ENCODE measurements around the gene TRNAU1AP. TPM values are rescaled to one million over a fixed set of nuclear protein-coding genes. Genes with fewer than 3 reads are reported as not detected.

TRNAU1AP gene
- total and polyA plus RNA-seq, 10 of the 15 experiments (the other 5 are each of a cell fraction or from before 2014, with no cell fraction given), result 24.3 to 67.0 (median 31.8) TPM

DNA sequence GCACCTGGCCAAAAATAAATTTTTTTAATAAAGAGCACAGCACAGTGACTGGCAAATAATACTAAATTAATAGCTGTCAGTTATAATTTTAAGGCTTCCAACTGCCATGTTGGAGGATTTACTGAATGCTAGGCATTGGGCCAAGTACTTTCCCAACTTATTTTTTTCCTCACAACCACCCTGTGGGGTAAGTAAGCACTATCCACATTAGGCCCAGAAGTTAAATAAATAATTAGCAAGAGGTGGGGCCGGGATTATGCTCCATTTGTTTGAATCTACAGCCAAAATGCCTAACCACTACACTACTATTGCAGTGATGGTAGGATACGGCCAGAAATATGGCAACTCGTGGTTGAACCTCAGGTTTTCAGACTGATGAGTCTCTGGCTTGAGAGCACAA lies 4.6 kb upstream of the TRNAU1AP start:
- ChIA-PET SMC1A (ENCODE audit: uncharacterized antibody, unreplicated experiment) (no interaction called here), POLR2A (no interaction called here), RAD21 (ENCODE audit: unreplicated experiment) (no interaction called here), CTCF (interaction anchor here (1.0 kb wide), 1 partner anchor 54 kb away, joined by 4 read pairs; no protein-coding TSS in a partner anchor)
- Histone ChIP-seq H3K9ac (ENCODE audit: control insufficient read depth, insufficient read depth, low read length) (no peak overlapping the region), H2AFZ (ENCODE audit: control insufficient read depth, low read depth, low read length) (no peak overlapping the region), H3K4me2 (ENCODE audit: control insufficient read depth, insufficient read depth) (no peak overlapping the region), H3K4me1 (ENCODE audit: control insufficient read depth, insufficient read depth, low read length) (no peaks in the 10 kb centered on the region; the same call in 1 of the 2 replicates), H3K4me3 (no peak overlapping the region), H3K79me2 (ENCODE audit: control insufficient read depth, insufficient read depth, low read length) (peaks cover 4% of the 10 kb centered on the region), H3K27ac (ENCODE audit: control insufficient read depth, insufficient read depth) (no peak overlapping the region), H4K20me1 (ENCODE audit: control insufficient read depth, insufficient read depth) (no peaks in the 10 kb centered on the region), H3K36me3 (ENCODE audit: control insufficient read depth in 2 of 2, insufficient read depth in 2 of 2, low read length in 1 of 2) (no peaks in the 10 kb centered on the region), H3K9me3 (replicated peaks; ENCODE audit: control insufficient read depth, insufficient read depth, low read length) (no peaks in the 10 kb centered on the region), H3K27me3 (replicated peaks in 1 of 2; ENCODE audit: control insufficient read depth in 2 of 2, insufficient read depth in 2 of 2, low read length in 1 of 2) (no peaks in the 10 kb centered on the region)
- no peak for FAIRE-seq
- TF ChIP-seq MEF2A (IDR thresholded peaks at IDR 0.05; ENCODE audit: insufficient read depth, low read depth, low read length) (no peak), ZNF384 (IDR thresholded peaks at IDR 0.05; ENCODE audit: borderline replicate concordance, low read depth, low read length) (no peak), PAX8 (IDR thresholded peaks at IDR 0.05) (no peak), BHLHE40 (IDR thresholded peaks at IDR 0.05; ENCODE audit: borderline replicate concordance in 1 of 2, low read depth in 2 of 2, low read length in 1 of 2) (no peak), ZNF217 (IDR thresholded peaks at IDR 0.05) (no peak), CREM (IDR thresholded peaks at IDR 0.05; ENCODE audit: low read depth) (no peak), HCFC1 (IDR thresholded peaks at IDR 0.05; ENCODE audit: low read length) (no peak), ZZZ3 (IDR thresholded peaks at IDR 0.05; ENCODE audit: control insufficient read depth, insufficient read length, low read depth) (no peak), POLR2AphosphoS2 (IDR thresholded peaks at IDR 0.05; ENCODE audit: low read depth, low read length) (no peak), POU2F2 (IDR thresholded peaks at IDR 0.05; ENCODE audit: borderline replicate concordance, low read depth, low read length) (no peak), BCL11A (IDR thresholded peaks at IDR 0.05; ENCODE audit: low read depth, low read length) (no peak), ASH2L (IDR thresholded peaks at IDR 0.05; ENCODE audit: borderline replicate concordance, low read depth) (no peak), RUNX3 (IDR thresholded peaks at IDR 0.05; ENCODE audit: low read length) (no peak), FOXK2 (IDR thresholded peaks at IDR 0.05) (no peak)
- TF ChIP-seq, protein P1, sequence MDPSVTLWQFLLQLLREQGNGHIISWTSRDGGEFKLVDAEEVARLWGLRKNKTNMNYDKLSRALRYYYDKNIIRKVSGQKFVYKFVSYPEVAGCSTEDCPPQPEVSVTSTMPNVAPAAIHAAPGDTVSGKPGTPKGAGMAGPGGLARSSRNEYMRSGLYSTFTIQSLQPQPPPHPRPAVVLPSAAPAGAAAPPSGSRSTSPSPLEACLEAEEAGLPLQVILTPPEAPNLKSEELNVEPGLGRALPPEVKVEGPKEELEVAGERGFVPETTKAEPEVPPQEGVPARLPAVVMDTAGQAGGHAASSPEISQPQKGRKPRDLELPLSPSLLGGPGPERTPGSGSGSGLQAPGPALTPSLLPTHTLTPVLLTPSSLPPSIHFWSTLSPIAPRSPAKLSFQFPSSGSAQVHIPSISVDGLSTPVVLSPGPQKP (IDR thresholded peaks at IDR 0.05; ENCODE audit: low read depth, low read length), result no peak
- TF ChIP-seq, protein P2, sequence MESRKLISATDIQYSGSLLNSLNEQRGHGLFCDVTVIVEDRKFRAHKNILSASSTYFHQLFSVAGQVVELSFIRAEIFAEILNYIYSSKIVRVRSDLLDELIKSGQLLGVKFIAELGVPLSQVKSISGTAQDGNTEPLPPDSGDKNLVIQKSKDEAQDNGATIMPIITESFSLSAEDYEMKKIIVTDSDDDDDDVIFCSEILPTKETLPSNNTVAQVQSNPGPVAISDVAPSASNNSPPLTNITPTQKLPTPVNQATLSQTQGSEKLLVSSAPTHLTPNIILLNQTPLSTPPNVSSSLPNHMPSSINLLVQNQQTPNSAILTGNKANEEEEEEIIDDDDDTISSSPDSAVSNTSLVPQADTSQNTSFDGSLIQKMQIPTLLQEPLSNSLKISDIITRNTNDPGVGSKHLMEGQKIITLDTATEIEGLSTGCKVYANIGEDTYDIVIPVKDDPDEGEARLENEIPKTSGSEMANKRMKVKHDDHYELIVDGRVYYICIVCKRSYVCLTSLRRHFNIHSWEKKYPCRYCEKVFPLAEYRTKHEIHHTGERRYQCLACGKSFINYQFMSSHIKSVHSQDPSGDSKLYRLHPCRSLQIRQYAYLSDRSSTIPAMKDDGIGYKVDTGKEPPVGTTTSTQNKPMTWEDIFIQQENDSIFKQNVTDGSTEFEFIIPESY (IDR thresholded peaks at IDR 0.05), result no peak
- TF ChIP-seq, protein P3, sequence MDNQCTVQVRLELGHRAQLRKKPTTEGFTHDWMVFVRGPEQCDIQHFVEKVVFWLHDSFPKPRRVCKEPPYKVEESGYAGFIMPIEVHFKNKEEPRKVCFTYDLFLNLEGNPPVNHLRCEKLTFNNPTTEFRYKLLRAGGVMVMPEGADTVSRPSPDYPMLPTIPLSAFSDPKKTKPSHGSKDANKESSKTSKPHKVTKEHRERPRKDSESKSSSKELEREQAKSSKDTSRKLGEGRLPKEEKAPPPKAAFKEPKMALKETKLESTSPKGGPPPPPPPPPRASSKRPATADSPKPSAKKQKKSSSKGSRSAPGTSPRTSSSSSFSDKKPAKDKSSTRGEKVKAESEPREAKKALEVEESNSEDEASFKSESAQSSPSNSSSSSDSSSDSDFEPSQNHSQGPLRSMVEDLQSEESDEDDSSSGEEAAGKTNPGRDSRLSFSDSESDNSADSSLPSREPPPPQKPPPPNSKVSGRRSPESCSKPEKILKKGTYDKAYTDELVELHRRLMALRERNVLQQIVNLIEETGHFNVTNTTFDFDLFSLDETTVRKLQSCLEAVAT (IDR thresholded peaks at IDR 0.05), result no peak
- no TSS peak for BruUV-seq (replicated peaks)
- intact Hi-C loops (cut with micrococcal nuclease; ENCODE audit: unreplicated experiment) (no loop called here), in situ Hi-C loops (cut with MboI) (no loop called here)
- no peak for DNase-seq (ENCODE audit: low read depth, low spot score)
- ATAC-seq, result no peak
- WGBS (ENCODE audit: insufficient coverage, insufficient replicate concordance, low lambda C conversion rate, missing lambda C conversion rate), result 30% methylated on average over 3 of the region's 3 CpGs

Data from GM12878 (cell line).